Measurements from ENCODE around the gene XPC. TPM values are rescaled to one million over a fixed set of nuclear protein-coding genes. Genes with fewer than 3 reads are reported as not detected.
"Not testable (repeated sequence)": the region's sequence is repeated elsewhere in the genome, so short reads cannot be mapped to it uniquely, and the experiment has no call there.

The XPC gene
- 23.6 TPM for total RNA-seq (ENCODE audit: insufficient read depth, low replicate concordance)

DNA sequence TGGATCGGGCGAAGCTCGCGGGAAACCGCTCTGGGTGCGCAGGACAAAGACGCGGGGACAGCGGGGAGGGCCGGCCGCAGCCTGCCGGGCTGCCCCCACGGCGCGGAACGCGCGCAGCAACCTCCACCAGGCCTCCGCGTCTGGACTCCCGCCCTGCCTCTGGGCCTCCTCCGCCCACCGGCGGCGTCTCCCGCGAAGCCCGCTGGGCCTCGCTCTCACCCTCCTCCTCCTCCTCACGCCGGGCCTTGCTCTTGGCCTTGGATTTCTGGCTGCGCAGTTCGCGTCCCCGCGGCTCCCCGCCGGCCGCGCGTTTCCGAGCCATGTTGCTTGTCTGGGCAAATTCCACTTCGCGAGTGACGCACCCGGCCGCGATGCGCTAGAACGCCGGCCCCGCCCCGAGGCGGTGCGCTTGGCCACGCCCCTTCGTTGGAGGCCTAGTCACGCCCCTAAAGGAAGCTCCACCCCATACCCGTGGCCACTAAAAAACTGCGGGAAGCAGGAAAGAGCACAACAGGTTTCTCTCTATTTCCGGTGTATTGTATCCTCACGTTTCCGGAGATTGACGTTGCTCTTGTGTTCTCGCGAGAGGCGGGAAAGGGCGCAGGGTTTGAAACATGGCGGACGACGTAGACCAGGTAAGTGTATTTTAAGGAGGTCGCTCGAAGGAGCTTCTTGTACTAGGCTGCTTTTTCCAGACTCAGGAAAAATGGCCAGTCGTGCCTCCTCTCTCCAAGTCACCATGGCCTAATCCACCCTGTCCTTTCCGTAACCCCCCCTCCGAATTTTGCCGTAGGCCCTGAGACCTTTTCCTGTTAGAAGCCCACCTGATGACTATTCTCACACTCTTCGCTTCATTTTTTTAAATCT, at the start of gene XPC, which contains the start of gene LSM3:
TSS of gene XPC (minus strand) at position 355 of the 867 bp plus-strand sequence. CDS start at position 322, 33 bp downstream.
TSS of gene LSM3 (plus strand) at position 571 of the 867 bp plus-strand sequence. CDS start at position 615, 44 bp downstream.
- peak; percentile 99 for DNase-seq (ENCODE audit: low spot score)

GRCh38 chr3:14227856-14228255, 49.5 kb upstream of the XPC start:
- no peak for DNase-seq (ENCODE audit: low spot score)

GRCh38 chr3:14226351-14226750, 48.0 kb upstream of the XPC start:
- DNase-seq (ENCODE audit: low spot score): not testable (repeated sequence)

DNA sequence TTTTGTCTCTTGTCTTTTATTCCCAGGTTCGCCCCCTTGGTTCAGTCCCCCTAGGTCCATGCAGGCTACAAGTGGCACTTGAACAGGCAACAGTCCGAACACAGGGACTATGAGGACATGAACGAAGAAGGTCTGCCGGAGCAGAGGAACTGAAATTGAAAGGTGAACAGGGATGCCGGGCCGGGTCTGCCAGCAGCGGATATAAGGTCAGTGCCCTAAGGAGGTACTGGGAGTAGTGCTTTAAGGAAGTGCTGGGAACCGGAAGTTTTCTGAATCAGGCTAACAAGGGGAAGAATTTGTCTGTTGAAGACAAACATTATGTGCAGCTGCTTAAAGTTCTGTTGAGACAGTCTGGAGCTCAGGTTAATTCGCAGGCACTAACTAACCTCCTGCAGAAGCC, 47.0 kb upstream of the XPC start:
- DNase-seq (ENCODE audit: low spot score): no peak

- DNase-seq (ENCODE audit: low spot score): no peak
Measured at GRCh38 chr3:14224895-14225294, 46.5 kb upstream of the XPC start.

- DNase-seq (ENCODE audit: low spot score): no peak
Measured at GRCh38 chr3:14223595-14223994, 45.2 kb upstream of the XPC start.

DNA sequence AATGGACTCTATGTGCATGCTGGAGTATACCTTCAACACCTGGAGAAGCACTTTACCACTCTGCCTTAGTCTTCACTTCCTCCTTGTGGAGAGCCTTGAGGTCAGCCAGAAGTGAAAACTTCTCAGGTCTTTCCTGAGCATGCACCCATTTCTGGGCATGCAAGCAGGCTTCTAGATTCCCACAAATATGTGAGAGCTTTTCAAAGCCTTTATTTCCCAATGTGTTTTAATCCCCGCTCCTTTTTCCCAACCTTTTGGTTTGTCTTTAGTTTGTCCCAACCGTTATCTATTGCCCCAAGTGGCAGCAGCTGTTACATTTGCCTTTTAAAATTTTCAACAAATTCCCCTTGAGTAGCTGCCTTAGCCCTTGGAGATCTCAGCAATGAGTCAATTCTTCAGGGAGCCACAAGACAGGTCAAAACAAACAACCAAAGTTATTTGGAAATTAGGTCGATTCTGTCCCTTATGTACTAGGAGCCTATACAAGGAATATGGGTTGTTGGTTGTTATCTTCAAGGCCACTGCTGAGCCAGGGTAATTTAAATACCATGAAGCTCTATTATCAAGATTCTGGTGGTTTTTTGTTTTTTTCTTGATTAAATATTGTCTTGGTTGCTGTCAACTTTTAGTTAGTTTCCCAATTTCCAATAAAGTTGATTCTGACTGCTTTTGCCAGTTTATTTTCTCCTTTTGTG, 44.6 kb upstream of the XPC start:
- DNase-seq (ENCODE audit: low spot score): no peak

DNA sequence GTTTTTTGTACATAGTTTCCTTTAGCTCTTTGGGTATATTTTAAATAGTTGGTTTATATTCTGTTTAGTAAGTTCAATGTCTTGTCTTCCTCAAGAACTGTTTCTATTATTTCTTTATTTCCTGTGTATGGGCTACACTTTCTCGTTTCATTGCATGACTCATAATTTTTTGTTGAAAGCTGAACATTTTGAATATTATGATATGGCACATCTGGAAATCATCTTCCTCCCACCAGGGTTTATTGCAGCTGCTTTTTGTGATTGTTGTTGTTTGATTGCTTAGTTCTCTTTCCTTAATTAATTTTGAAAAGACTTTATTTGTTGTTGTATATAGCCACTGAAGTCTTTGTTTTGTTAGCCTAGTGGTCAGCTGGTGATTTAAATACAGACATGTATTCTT, 44.1 kb upstream of the XPC start:
- no peak for DNase-seq (ENCODE audit: low spot score)

DNA sequence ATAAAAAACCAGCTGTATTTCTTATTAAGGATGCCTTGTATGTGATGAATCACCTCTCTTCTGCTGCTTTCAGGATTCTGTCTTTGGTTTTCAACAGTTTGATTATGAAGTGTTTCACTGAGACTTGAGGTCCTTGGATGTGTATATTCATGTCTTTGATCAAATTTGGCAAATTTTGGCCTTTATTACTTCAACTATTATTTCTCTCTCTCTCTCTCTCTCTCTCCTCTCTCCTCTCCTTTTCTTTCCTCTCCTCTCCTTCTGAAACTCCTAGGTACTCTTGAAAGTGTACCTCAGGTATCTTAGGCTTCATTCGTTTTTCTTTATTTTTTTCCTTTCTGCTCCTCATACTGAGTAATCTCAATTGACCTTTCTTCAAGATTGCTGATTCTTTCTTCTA, 43.5 kb upstream of the XPC start:
- no peak for DNase-seq (ENCODE audit: low spot score)

DNA sequence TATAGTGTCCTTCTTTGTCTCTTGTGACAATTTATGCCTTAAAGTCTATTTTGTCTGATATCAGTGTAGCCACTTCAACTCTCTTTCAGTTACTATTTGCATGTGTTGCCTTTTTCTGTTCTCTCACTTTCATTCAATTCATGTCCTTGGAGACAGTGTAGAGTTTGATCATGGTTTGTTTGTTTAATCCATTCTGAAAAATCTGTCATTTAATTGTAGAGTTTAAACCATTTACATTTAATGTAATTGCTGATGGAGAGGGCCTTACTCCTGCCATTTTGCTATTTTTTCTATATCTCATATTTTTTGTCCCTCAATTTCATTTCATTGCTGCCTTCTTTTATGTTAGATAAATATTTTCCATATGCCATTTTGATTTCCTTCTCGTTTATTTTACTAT, 42.5 kb upstream of the XPC start:
- no peak for DNase-seq (ENCODE audit: low spot score)

DNA sequence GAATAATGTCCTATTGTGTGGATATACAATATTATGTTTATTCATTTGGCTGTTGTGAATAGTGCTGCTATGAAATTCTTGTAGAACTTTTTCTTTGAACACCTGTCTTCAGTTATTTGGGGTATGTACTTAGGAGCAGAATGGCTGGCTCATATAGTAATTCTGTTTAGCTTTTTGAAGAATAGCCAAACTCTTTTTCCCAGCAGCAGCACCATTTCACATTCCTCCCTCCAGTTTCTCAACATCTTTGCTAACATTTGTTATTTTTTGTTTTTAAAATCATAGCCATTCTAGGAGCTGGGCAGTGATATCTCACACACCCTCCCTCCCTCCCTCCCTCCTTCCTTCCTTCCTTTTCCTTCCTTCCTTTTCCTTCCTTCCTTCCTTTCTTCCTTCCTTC, 40.0 kb upstream of the XPC start:
- DNase-seq (ENCODE audit: low spot score): no peak

GRCh38 chr3:14216257-14217048, 38.1 kb upstream of the XPC start:
- DNase-seq (ENCODE audit: low spot score): peak; percentile 93

DNA sequence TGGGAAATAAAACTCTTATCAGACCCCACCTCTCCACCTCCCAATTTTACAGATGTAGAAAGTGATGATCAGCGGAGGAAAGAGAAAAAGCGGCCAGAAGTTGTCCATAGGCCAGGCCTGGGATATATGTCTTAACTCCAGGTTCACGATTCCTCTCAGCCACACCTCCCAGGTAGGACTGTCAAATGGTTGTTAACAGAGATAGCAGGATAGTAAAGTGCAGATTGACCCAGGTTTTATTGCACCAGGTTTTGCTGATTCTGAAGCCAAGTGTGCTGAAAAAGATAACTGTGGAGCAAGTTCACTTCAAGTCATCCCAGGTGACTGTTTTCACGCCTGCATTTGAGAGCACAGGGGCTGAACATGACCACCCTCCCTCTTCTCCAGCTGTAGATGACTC, 36.4 kb upstream of the XPC start:
- no peak for DNase-seq (ENCODE audit: low spot score)

DNA sequence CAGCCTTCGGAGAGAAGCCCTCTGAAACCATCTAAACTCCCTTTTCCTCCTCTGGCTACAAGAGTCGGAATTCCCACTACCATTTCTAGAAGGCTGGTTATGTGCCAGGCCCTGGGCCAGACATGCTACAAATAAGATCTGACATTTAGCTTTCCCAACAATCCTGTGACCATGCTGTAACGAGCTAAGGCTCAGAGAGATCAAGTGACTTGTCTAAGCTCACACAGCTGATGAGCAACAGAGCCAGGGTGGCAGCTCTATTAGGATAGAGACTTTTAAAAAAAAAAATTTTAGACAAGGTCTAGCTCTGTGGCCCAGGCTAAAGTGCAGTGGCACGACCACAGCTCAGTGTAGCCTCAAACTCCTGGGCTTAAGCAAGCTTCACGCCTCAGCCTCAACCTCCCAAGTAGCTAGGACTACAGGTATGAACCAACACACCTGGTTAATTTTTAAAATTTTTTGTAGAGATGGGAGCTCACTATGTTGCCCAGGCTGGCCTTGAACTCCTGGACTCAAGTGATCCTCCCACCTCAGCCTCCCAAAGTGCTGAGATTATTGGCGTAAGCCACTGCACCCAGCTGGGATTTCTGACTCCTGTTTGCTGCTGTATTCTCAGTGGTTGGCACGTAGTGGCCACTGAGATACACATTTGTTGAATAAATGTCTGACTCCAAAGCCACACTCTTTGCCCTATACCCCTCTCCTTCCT, 34.8 kb upstream of the XPC start:
- DNase-seq (ENCODE audit: low spot score): no peak

DNA sequence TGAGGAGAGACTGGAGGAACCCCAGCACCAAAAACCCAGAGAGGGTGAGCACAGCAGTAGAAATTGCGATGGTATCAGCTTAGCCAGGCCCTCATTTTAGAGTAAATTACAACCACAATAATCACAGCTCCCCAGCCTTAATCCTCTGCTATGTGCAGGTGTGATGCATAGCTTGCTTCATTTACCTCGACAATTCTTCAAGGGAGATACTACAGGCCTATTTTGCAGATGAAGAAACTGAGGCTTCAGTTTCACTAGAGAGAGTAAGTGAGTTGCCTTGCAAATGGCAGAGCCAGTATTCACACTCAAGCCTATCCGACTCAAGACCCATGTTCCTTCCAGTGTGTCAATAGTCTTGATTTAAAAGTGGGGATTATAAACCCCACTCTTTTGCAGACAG, 33.6 kb upstream of the XPC start:
- DNase-seq (ENCODE audit: low spot score): no peak

- no peak for DNase-seq (ENCODE audit: low spot score)
Measured at GRCh38 chr3:14211621-14212020, 33.2 kb upstream of the XPC start.

DNA sequence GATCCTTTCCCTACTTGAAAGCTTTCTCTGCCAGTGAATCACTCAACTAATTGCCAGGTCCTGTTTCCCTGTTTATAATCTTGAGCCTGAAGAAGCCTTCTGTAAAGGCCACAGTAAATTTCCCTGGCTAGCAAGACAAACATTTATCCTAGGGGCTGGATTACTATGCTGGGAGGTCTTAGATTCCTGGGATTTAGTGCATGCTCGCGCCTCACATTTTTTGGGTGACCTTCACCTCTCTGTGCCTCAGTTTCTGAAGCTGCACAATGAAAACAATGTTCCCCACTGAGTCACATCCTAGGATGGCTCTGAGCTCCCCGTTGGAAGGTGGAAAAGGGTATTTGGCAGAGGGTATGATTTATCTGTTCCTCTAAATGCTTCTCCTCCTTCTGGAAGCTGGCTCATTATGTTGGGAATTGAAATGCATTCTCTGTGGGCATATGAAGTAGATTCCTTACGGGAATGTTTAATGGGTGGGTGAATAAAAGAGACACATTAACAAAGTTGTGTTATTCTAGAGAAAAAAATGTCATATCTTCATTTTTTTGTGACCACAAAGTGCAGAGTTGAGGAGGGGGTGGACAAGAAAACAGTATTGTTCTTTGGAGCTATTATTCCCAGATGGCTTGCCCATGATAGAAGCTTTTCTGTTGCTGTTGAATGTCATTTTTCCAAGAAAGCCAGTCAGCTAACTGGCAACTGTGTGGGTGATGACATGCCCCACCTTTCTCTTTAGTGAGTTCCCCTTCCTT, 32.6 kb upstream of the XPC start:
- peak; percentile 51 for DNase-seq (ENCODE audit: low spot score)

GRCh38 chr3:14210290-14210688, 31.9 kb upstream of the XPC start:
- no peak for DNase-seq (ENCODE audit: low spot score)

DNA sequence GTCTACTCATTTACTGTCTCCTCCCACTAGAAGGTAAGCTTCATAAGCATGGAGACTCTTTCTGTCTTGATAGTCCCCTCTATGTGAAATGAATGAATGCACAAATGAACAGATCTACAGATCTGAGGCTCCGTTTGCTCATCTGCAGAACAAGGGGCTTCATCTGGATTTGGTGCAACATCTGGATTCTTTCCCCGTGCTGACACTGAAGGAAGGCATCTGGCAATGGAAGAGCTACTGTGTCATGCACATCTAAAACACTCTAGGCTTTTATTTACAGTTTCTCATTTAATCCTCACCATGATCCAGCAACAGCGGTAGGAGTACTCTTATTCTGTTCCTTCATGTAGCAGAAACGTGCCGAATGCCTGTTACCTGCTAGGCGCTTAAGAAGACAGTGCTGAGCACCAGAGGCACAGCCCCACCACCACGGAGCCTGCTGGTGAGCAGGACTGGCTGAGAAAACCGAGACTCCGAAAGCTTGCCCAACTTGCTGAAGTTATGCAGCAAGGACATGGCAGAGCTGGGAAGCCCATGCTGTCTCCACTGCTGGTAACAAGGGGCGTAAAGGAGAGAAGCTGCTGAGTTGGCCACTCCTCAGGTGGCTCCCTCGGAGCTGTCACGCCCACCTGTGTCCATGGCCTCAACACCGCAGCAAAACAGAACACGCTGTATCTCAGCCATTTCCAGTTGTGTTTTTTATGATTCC, 31.3 kb upstream of the XPC start:
- DNase-seq (ENCODE audit: low spot score): peak; percentile 73

GRCh38 chr3:14208977-14209394, 30.6 kb upstream of the XPC start:
- peak; percentile 25 for DNase-seq (ENCODE audit: low spot score)
